HG02870 (cell line): ENCODE data around the gene IQCE.
"Not testable (repeated sequence)": the region's sequence is repeated elsewhere in the genome, so short reads cannot be mapped to it uniquely, and the experiment has no call there.

Source experiments
- ATAC-seq: cut with Tn5 transposase; IDR thresholded peaks from one replicate; pipeline ENCODE4 v1.9.1; 2021; ENCODE audit warnings: mild to moderate bottlenecking, moderate library complexity; ENCODE audit not compliant: unreplicated experiment

The IQCE gene

DNA sequence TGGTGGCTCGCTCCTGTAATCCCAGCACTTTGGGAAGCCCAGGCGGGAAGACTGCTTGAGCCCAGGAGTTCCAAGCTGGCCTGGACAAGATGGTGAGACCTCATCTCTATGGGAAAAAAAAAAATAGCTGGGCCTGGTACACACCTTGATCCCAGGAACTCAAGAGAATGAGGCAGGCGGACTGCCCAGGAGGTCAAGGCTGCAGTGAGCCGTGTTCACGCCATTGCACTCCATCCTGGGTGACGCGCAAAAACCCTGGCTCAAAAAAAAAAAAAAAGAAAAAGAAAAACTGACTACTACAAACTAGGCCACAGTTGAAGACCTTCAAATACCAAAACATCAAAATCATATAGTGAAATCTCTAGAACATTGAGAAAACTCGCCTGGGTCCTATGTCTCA, 7.4 kb upstream of the IQCE start:
- ATAC-seq = no peak

DNA sequence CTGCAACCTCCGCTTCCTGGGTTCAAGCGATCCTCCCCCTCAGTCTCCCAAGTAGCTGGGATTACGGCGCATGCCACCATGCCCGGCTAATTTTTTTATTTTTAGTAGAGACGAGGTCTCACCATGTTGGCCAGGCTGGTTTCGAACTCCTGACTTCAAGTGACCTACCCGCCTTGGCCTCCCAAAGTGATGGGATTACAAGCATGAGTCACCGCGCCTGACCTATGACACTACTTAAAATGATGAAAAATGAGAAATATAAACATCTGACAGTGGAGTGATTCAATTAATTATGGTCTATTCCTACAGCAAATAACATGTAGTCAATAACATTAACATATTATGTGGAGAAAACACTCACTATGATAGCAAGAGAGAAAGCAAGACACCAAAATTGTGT, 5.7 kb upstream of the IQCE start:
- ATAC-seq = no peak

DNA sequence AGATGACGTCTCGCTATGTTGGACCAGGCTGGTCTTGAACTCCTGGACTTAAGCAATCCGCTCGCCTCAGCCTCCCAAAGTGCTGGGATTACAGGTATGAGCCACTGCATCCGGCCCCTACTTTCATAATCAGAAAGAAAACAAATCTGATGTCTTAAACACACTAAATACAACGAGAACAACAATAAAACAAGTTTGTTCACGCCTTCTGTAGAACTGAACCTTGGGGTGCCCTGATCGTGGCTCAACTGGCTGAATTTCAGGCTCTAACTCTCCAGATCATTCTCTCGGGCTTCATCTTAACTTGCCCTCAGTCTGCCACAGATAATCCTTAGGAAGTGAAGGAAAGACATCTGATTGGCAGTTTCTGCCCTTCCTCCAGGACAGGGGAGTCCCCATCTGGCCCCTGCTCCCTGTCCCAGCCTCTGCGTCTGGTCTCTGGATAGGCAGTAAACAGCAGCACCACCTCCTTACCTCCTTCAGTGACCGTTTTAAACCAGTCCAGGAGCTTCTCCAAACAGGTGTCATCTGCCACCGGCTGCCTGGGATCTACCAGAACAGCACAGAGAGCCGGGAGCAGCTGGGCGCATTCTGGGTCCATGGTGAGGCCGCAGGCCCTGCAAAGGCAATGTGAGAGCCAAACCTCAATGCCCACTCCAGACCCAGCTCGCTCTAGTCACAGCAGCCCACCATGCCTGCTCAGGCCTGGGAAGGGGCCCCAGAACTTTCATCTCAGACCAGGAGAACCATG, 4.8 kb upstream of the IQCE start:
- ATAC-seq = no peak

DNA sequence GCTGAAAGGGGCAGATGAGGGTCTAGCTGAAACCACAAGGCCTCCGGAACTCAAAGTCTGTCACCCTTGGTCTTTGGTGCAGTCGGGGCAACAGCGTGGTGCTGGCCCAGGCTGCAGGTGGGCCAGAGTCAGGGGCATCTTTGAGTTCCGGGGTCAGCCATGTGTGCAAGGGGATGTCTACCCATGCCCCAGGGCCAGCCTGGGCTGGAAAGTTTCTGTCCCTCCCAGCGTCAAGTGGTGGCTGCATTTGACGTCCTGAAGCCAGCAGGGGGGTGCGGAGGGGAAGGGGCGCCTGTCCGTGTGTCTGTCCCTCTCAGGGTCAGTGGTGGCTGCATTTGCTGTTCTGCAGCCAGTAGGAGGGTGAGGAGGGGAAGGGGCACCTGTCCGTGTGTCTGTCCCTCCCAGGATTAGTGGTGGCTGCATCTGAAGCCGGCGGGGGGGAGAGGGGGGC, 4.1 kb upstream of the IQCE start:
- no peak for ATAC-seq

- peak; percentile 65 for ATAC-seq
Measured at GRCh38 chr7:2555121-2556052, 3.4 kb upstream of the IQCE start, which contains the start of gene BRAT1. Gene BRAT1, minus strand, starts transcription at chr7:2555524. Its CDS starts 1,093 bp downstream, at chr7:2554431.

- peak; percentile 5 for ATAC-seq
Measured at GRCh38 chr7:2559283-2559950, 638 bp downstream of the IQCE start.

DNA sequence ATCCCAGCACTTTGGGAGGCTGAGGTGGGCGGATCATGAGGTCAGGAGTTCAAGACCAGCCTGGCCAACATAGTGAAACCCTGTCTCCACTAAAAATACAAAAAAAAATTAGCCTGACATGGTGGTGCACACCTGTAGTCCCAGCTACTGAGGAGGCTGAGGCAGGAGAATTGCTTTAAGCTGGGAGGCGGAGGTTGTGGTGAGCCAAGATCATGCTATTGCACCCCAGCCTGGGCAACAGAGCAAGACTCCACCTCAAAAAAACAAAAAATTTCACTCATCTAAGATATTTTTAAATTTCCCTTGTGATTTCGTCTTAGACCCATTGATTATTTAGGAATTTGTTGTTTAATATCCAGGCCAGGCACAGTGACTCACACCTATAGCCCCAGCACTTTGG, 5.2 kb downstream of the IQCE start:
- not testable (repeated sequence) for ATAC-seq

- no peak for ATAC-seq
Measured at GRCh38 chr7:2564970-2565540, 6.3 kb downstream of the IQCE start.

- ATAC-seq = peak; percentile 62
Measured at GRCh38 chr7:2566348-2566889, 7.6 kb downstream of the IQCE start.

- ATAC-seq = peak; percentile 84
Measured at GRCh38 chr7:2566890-2567678, 8.3 kb downstream of the IQCE start.

DNA sequence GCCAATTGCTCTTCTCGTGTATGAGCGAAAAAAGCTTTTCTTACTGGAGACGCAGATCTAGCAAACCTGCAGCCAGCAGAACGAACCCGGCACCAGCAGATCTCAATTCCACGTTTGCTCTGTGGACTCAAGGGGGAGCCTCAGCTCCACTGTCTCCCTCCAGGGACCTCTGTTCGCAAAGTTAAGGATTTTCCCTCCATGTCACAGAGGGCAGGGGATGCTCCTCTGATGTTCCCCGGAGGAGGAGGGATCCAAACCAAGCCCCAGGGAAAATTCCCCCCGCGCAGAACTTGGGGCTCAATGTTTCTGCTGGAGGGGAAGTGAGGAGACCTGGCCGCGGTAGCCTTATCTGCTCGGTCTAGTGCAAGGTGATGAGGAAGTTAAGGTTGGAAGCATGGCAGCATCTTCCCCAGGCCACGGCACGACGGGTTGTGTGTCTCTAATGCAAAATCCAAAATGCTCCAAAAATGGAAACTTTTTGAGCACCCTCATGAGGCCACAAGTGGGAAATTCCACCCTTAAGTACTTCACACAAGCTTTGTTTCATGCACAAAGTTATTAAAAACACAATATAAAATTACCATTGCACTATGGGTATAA, 9.0 kb downstream of the IQCE start:
- no peak for ATAC-seq

GRCh38 chr7:2568521-2569223, 9.9 kb downstream of the IQCE start:
- ATAC-seq = no peak

- no peak for ATAC-seq
Measured at GRCh38 chr7:2569421-2569820, 10.6 kb downstream of the IQCE start.

GRCh38 chr7:2570021-2570420, 11.2 kb downstream of the IQCE start:
- no peak for ATAC-seq

- no peak for ATAC-seq
Measured at GRCh38 chr7:2571409-2571808, 12.6 kb downstream of the IQCE start.

DNA sequence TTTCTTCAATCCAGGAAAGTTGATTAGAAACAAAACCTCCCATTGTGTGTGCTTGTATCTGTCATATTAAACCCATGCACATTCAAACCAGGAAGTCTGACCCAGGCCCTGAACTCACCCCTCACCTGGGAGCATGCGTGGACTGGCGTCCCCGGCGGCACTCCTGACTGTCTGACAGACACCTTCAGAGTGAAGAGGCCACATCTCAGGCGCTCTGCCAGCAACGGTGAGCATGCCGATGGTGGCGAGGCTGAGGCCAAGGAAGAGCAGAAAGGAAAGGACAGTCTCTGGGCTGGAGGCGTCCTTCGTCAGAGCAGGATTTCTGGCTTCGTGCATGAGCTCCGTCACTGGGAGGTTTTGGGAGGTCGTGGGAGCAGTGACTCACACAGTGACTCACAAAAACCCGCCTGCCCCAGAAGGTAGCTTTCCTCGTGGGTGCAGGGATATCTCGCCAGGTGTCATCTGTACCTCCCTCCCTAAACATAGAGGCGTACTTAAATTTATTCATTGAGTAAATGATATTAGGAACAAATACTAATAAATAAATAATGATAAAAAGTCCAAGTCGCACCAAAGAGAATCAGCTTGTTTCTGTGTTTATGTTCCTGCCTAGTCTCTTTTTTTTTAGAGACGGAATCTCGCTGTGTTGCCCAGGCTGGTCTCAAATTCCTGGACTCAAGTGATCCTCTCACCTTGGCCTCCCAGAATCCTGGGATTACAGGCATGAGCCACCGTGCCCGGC, 13.5 kb downstream of the IQCE start:
- no peak for ATAC-seq

DNA sequence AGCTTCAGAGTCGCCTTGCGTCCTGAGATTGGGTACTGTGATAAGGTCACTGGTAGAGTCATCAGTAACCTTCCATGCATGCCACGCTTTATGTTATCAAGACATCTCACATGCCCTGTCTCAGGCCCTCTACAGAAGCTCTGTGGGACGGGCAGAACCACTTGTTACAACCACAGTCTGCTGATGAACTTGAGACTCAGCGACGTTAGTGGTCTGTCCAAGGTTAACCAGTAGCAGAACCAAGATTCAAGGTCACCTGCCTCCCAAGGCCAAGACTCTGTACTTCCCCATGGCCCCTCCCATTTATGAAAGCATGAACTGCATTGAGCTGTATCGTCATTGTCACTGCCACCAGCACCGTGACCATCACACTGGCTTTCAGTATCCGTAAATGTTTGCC, 15.0 kb downstream of the IQCE start:
- ATAC-seq = no peak

GRCh38 chr7:2575046-2575732, 16.4 kb downstream of the IQCE start:
- no peak for ATAC-seq
